BJ (cell line): ENCODE results near the gene SPRY2. TPM values are rescaled to one million over a fixed set of nuclear protein-coding genes. Genes with fewer than 3 reads are reported as not detected.

ENCODE experiments used
- CTCF ChIA-PET: fragments of 350-600 bp; formaldehyde crosslinking; extraction: SDS; loops from one replicate; lab custom pipeline; 2021; ENCODE audit warnings: antibody characterized with exemption, inconsistent platforms; lab: Yijun Ruan, JAX
- POLR2A ChIA-PET: fragments of 300-600 bp; sonication (Branson Sonifier 250); formaldehyde crosslinking; extraction: SDS; loops from one replicate; lab custom pipeline; 2021; ENCODE audit warnings: antibody characterized with exemption; lab: Charles Lee
- DNase-seq: peaks from one replicate; pipeline ENCODE4 v3.0.0-alpha.2; 2011; ENCODE audit warnings: low read depth
- H3K27me3 ChIP-seq: 2 replicates; pipeline ENCODE4 v1.6.0; 2011; ENCODE audit warnings: low read length; ENCODE audit not compliant: control insufficient read depth, insufficient read depth
- H3K36me3 ChIP-seq: 2 replicates; pipeline ENCODE4 v1.5.1; 2011; ENCODE audit warnings: low read length; ENCODE audit not compliant: control insufficient read depth, insufficient read depth
- H3K4me3 ChIP-seq: 2 replicates; pipeline ENCODE4 v1.5.1; 2011; ENCODE audit warnings: low read depth, mild to moderate bottlenecking, control low read depth, low read length
- polyA plus RNA-seq: library from polyadenylated mRNA; depleted of rRNA; stranded (reverse); fragments of >200 nt; gene quantifications from 2 replicates; pipeline ENCODE4 v1.2.3, GENCODE V29; 2011
- small RNA-seq: library from RNA; depleted of rRNA; stranded (forward); fragments of <200 nt; gene quantifications from one replicate; pipeline ENCODE3, GENCODE V24; 2012; ENCODE audit warnings: low replicate concordance, low read depth; ENCODE audit not compliant: insufficient read length
- TF ChIP-seq, protein P1 (sequence below): IDR thresholded peaks from 2 replicates; pipeline ENCODE4 v1.5.1; 2011; ENCODE audit warnings: low read depth, mild to moderate bottlenecking, control low read depth, inconsistent platforms, low read length, moderate library complexity; ENCODE audit not compliant: insufficient read depth

SPRY2 gene
- polyA plus RNA-seq, 1 experiment: 21.0 TPM

DNA sequence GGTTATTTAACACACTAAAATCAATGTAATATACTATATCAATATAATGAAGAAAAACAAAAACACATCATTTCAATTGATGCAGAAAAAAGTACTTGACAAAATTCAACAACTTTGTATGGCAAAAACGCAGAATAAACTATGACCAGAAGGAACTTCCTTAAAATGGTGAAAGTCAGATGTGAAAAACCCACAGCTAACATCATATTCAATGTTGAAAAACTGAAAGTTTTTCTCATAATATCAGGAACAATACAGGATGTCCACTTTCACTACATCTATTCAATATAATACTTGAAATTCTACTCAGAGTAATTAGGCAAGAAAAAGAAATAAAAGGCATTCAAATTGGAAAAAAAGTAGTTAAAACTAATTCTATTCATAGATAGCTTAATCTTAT, 50.3 kb downstream of the SPRY2 start:
- Histone ChIP-seq H3K4me3 (no peak overlapping the region), H3K36me3 (no peaks in the 10 kb centered on the region), H3K27me3 (no peaks in the 10 kb centered on the region)
- POLR2A ChIA-PET: no interaction called here
- CTCF ChIA-PET: interaction anchor here (0.6 to 1.2 kb wide), 2 partner anchors 11 to 495 kb away, joined by 3 read pairs; no protein-coding TSS in a partner anchor
- no peak for DNase-seq
- TF ChIP-seq, protein P1, sequence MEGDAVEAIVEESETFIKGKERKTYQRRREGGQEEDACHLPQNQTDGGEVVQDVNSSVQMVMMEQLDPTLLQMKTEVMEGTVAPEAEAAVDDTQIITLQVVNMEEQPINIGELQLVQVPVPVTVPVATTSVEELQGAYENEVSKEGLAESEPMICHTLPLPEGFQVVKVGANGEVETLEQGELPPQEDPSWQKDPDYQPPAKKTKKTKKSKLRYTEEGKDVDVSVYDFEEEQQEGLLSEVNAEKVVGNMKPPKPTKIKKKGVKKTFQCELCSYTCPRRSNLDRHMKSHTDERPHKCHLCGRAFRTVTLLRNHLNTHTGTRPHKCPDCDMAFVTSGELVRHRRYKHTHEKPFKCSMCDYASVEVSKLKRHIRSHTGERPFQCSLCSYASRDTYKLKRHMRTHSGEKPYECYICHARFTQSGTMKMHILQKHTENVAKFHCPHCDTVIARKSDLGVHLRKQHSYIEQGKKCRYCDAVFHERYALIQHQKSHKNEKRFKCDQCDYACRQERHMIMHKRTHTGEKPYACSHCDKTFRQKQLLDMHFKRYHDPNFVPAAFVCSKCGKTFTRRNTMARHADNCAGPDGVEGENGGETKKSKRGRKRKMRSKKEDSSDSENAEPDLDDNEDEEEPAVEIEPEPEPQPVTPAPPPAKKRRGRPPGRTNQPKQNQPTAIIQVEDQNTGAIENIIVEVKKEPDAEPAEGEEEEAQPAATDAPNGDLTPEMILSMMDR: no peak

Small RNA genes within 50 kb of the gene (small RNA-seq; reads per million reads assigned to genes)
- gene RNU6-61P: not detected
